GM13977 (cell line): ENCODE measurements around the gene ECM2.

ENCODE experiments used
- DNase-seq: peaks from one replicate; pipeline ENCODE4 v3.0.0; 2012; ENCODE audit warnings: low spot score
- in situ Hi-C: fragments of 300-500 bp; cut with MboI; formaldehyde crosslinking; loops from one replicate; pipeline ENCODE4 v1.12.0; 2022; ENCODE audit warnings: low sequenced_read_pairs, low pct_unique_long_range_greater_than_20kb, mixed read lengths, inconsistent platforms; ENCODE audit not compliant: unreplicated experiment
- TF ChIP-seq, protein P1 (sequence below): IDR thresholded peaks from 2 replicates; pipeline ENCODE4 v1.5.1; 2012; ENCODE audit warnings: mild to moderate bottlenecking, control low read depth; ENCODE audit not compliant: insufficient read depth; ENCODE audit errors: extremely low read depth, missing control alignments

Gene ECM2

DNA sequence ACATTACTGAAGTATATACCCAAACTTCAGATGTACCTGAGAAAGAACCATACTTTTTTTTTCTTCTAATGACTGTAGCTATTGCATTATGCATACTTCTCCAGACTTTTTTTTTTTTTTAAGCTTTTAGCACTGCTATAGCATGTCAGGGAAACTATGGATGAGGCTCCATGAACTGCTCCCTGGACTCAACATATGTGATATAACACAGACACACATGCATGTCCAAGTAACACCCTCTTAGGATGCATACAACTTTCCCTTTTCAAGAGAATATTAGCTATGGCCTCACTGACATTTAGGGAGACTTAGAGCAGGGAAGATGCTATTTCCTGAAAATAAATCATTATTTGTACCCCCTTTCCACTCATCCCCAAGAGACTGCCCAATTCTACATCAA lies 53.0 kb downstream of the ECM2 start:
- TF ChIP-seq, protein P1, sequence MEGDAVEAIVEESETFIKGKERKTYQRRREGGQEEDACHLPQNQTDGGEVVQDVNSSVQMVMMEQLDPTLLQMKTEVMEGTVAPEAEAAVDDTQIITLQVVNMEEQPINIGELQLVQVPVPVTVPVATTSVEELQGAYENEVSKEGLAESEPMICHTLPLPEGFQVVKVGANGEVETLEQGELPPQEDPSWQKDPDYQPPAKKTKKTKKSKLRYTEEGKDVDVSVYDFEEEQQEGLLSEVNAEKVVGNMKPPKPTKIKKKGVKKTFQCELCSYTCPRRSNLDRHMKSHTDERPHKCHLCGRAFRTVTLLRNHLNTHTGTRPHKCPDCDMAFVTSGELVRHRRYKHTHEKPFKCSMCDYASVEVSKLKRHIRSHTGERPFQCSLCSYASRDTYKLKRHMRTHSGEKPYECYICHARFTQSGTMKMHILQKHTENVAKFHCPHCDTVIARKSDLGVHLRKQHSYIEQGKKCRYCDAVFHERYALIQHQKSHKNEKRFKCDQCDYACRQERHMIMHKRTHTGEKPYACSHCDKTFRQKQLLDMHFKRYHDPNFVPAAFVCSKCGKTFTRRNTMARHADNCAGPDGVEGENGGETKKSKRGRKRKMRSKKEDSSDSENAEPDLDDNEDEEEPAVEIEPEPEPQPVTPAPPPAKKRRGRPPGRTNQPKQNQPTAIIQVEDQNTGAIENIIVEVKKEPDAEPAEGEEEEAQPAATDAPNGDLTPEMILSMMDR, result no peak
- in situ Hi-C loops, result no loop called here
- no peak for DNase-seq

DNA sequence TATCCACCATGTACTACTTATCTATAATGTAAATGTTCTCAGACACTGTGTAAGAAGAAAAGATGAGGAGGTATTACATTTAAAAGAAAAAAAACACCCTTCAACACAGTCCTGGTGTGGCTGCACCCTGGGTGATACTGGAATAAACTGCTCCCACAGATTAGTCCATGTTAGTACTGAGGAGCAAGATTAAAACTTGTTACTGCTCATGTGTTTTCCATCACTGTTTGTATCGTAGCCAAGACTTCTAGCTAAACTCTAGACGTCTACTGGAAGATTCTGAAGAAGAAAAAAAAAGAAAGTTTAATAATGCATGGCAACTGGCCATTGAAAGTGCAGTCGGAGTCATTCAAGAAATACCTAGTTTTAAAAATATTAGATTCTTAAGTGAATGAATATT lies 53.5 kb downstream of the ECM2 start, which contains the start of gene ASPN:
Gene ASPN, minus strand, starts transcription at position 178 of the 400 bp plus-strand sequence.
- TF ChIP-seq, protein P1, result no peak
- in situ Hi-C loops, result no loop called here
- DNase-seq, result no peak

DNA sequence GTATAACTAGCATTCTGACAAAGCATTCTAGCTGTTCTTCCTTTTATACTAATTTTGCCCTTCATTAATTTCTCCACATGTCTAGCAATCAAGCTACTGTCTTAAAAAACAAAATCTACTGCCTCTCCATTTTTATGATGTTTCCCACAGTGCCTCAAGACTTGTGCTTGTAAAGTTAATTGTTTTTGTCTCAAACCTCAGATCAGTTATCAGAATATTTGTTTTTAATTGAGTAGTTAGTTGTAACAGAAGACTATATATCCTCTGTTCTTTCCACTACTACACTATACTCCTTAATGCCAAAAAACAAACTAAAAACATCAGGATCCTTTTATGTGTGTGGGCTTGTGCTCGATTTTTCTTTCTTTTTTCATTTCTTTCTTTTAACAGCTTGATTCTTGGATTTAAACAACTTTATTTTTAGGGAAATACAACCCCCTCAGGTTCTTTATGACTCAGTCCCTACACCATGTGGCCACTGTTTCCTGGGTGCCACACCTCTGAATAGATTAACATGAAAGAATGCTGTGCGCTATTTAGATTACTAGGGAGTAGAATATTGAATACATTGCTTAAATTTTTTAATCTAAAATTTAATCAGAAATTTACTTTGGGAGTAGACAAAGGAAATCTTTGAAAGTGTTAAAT lies 54.7 kb downstream of the ECM2 start:
- TF ChIP-seq, protein P1, result no peak

DNA sequence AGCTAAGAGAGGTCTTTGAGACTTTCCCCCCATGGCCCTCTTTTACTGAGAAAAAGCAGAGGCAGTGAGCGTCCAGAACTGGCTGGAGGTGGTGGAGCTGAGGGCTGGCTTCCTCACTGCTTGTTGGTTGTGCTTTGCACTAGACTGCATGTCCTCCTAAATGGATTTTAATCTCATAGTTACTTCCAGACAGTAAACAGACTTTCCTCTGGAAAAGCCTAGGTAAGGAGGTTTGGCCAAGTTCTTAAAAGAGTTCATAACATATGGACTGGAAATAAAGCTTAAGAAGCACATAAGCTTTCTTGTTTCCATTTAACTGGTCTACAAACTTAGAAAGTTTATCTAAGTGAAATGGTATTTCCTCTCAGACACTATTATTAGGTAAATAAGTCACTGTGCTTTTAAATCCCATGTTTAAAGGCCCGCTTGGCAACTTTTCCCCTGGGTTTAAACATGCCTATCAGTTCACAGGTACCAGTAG lies 55.5 kb downstream of the ECM2 start:
- in situ Hi-C loops, result no loop called here
- DNase-seq, result no peak
- TF ChIP-seq, protein P1, result no peak

More for the DNA sequence above, 54.7 kb downstream of the ECM2 start:
- DNase-seq, result no peak
- in situ Hi-C loops, result no loop called here

DNA sequence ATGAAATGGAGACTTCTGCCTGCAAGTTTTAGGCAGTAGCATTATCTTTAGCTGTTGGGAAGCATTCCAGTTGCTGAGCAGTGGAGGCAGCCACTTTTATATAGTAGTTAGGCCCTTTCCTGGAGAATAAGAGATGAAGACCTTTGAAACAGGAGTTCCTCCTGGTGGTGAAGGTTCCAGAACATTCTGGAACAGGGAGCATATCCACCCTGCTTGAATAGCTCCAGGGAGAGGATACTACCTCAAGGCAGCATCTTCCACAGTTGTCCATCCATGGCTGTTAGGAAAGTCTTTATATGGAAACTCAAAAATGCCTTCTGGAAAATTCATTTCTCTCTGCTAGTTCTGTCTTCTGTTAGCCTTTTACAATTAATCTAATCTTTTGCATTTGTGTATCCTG lies 56.4 kb downstream of the ECM2 start:
- TF ChIP-seq, protein P1, result no peak
- DNase-seq, result no peak
- in situ Hi-C loops, result no loop called here

DNA sequence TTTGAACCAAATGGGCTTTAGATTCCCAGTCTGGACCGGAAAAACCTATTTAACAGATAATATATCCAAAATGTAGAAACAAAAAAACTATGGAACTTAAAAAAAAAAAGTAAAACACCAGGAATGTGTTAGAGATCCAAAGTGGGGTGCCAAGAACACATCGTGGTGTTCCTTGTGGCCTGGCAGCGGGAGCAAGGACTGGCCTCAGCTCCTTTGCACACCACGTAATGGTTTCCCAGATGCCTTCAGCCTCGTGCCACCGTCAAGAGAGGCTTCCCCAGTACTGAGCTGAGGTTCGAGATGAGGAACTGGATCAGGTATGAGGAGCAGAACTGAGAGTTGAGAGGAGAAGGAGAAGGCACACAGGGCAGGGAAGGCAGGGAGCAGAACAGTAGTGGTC lies 57.0 kb downstream of the ECM2 start:
- TF ChIP-seq, protein P1, result no peak
- no peak for DNase-seq
- in situ Hi-C loops, result no loop called here
